Gastrocnemius medialis (tissue), 4 donors: ENCODE measurements around the gene AKR1C3. TPM values are rescaled to one million over a fixed set of nuclear protein-coding genes. Genes with fewer than 3 reads are reported as not detected.
A peak's percentile ranks its signal among the peaks of the same experiment; 100 is the strongest.
"Not testable (repeated sequence)": the region's sequence is repeated elsewhere in the genome, so short reads cannot be mapped to it uniquely, and the experiment has no call there.

Experiments
- ATAC-seq, 2 donors: fragments of 150-250 bp; one replicate each; pipeline ENCODE4 v1.9.1; 2016
- DNase-seq, 2 donors: peaks; one replicate each; pipeline ENCODE4 v3.0.0-alpha.2; 2019
- H3K27ac ChIP-seq, 4 donors: fragments of 200-600 bp; sonication (generic); 1 replicate in 1 of 4; 2 replicates in 3 of 4; pipeline ENCODE4 v1.5.1; 2016 to 2018; ENCODE audit warnings: mild to moderate bottlenecking in 2 of 4, moderate library complexity in 1 of 4
- H3K27me3 ChIP-seq, 3 donors: fragments of 200-600 bp; sonication (generic) in 2 of 3; 1 replicate in 1 of 3; 2 replicates in 2 of 3; pipeline versions ENCODE4 v1.5.1 to v1.6.0; 2016 to 2019; ENCODE audit warnings: mild to moderate bottlenecking in 1 of 3, moderate library complexity in 1 of 3
- H3K36me3 ChIP-seq, 2 donors: fragments of 200-600 bp; sonication (generic) in 1 of 2; one replicate each; pipeline ENCODE4 v1.5.1; 2017 to 2018
- H3K4me1 ChIP-seq, 2 donors: fragments of 200-600 bp; sonication (generic) in 1 of 2; one replicate each; pipeline ENCODE4 v1.5.1; 2016 to 2017; ENCODE audit warnings: mild to moderate bottlenecking in 2 of 2
- H3K4me3 ChIP-seq, 4 donors: fragments of 200-600 bp; sonication (generic) in 3 of 4; 1 replicate in 1 of 4; 2 replicates in 3 of 4; pipeline ENCODE4 v1.5.1; 2016 to 2019; ENCODE audit warnings: mild to moderate bottlenecking in 2 of 4
- H3K9me3 ChIP-seq, 3 donors: fragments of 200-600 bp; sonication (generic) in 2 of 3; 1 replicate in 1 of 3; 2 replicates in 2 of 3; pipeline ENCODE4 v1.5.1; 2016 to 2019
- CTCF ChIP-seq, 5 experiments: fragments of 450-650 bp in 3 of 5; fragments of 200-600 bp in 2 of 5; sonication (generic) in 2 of 5; IDR thresholded peaks in 4 of 5; conservative IDR thresholded peaks in 1 of 5; 1 replicate in 4 of 5; 2 replicates in 1 of 5; pipeline ENCODE4 v1.5.1; 2016 to 2019; ENCODE audit warnings: antibody characterized with exemption in 5 of 5, mild to moderate bottlenecking in 3 of 5, moderate library complexity in 3 of 5
- POLR2A ChIP-seq, 2 donors: fragments of 450-650 bp; IDR thresholded peaks; one replicate each; pipeline ENCODE4 v1.6.1; 2017; ENCODE audit warnings: antibody characterized with exemption in 2 of 2, mild to moderate bottlenecking in 2 of 2, moderate library complexity in 2 of 2
- in situ Hi-C, 4 donors: fragments of 200-750 bp; cut with MboI; loops; one replicate each; pipeline versions ENCODE4 v1.15.0 to v1.8.0; 2017; ENCODE audit warnings: low sequenced_read_pairs in 4 of 4
- intact Hi-C: fragments of 100-400 bp; cut with DNase I; formaldehyde crosslinking; loops from one replicate; pipeline ENCODE4 v1.15.1; 2023; ENCODE audit warnings: low total_unique reads
- total RNA-seq, 4 donors: library from RNA; depleted of rRNA; stranded (reverse); fragments of >200 nt; gene quantifications; one replicate each; pipeline versions ENCODE4 v1.1.0 to v1.2.3, GENCODE V29; 2016

The AKR1C3 gene
- total RNA-seq, 4 donors from 2014 or later, result 48.3 to 293 (median 197) TPM

GRCh38 chr10:5105626-5106025 lies 11.4 kb downstream of the AKR1C3 start:
- ATAC-seq (peak in 1 of 2 donors; percentile 60), DNase-seq (peak; percentile 17 to 48)
- in situ Hi-C loops, result no loop called here
- Histone ChIP-seq H3K27ac (peak overlapping the region in 1 of 4 donors; percentile 28), H3K4me3 (no peak overlapping the region), H3K4me1 (peaks cover 0 to 3% of the 10 kb centered on the region in 2 donors), H3K27me3 (no peaks in the 10 kb centered on the region), H3K9me3 (no peaks in the 10 kb centered on the region), H3K36me3 (peaks cover 0 to 56% of the 10 kb centered on the region in 2 donors)
- intact Hi-C loops, result no loop called here
- TF ChIP-seq CTCF (IDR thresholded peaks at IDR 0.05 in 4 of 5, conservative IDR thresholded peaks at IDR 0.05 in 1 of 5) (no peak), POLR2A (IDR thresholded peaks at IDR 0.05) (no peak)

GRCh38 chr10:5106553-5106952 lies 12.3 kb downstream of the AKR1C3 start:
- Histone ChIP-seq H3K36me3 (peaks cover 0 to 46% of the 10 kb centered on the region in 2 donors), H3K27me3 (no peaks in the 10 kb centered on the region), H3K27ac (no peak overlapping the region), H3K9me3 (no peaks in the 10 kb centered on the region), H3K4me3 (no peak overlapping the region), H3K4me1 (peaks cover 0 to 3% of the 10 kb centered on the region in 2 donors)
- intact Hi-C loops, result no loop called here
- no peak for ATAC-seq
- no peak for DNase-seq
- in situ Hi-C loops, result no loop called here
- TF ChIP-seq POLR2A (IDR thresholded peaks at IDR 0.05), result no peak
- TF ChIP-seq CTCF (IDR thresholded peaks at IDR 0.05 in 4 of 5, conservative IDR thresholded peaks at IDR 0.05 in 1 of 5), result no peak

GRCh38 chr10:5107860-5108526 lies 13.8 kb downstream of the AKR1C3 start:
- Histone ChIP-seq H3K27me3 (no peaks in the 10 kb centered on the region), H3K36me3 (peaks cover 0 to 35% of the 10 kb centered on the region in 2 donors), H3K4me1 (peaks cover 0 to 3% of the 10 kb centered on the region in 2 donors), H3K4me3 (no peak overlapping the region), H3K9me3 (no peaks in the 10 kb centered on the region), H3K27ac (no peak overlapping the region)
- DNase-seq, result no peak
- in situ Hi-C loops (no loop called here), intact Hi-C loops (no loop called here)
- TF ChIP-seq POLR2A (IDR thresholded peaks at IDR 0.05) (no peak), CTCF (IDR thresholded peaks at IDR 0.05 in 4 of 5, conservative IDR thresholded peaks at IDR 0.05 in 1 of 5) (no peak)
- no peak for ATAC-seq

GRCh38 chr10:5108658-5109416 lies 14.6 kb downstream of the AKR1C3 start:
- H3K27me3 ChIP-seq, result no peaks in the 10 kb centered on the region
- H3K4me1 ChIP-seq, result no peaks in the 10 kb centered on the region
- intact Hi-C loops (no loop called here), in situ Hi-C loops (no loop called here)
- TF ChIP-seq POLR2A (IDR thresholded peaks at IDR 0.05) (no peak), CTCF (IDR thresholded peaks at IDR 0.05 in 4 of 5, conservative IDR thresholded peaks at IDR 0.05 in 1 of 5) (no peak)
- H3K27ac ChIP-seq, result no peak overlapping the region
- H3K9me3 ChIP-seq, result no peaks in the 10 kb centered on the region
- peaks cover 0 to 27% of the 10 kb centered on the region in 2 donors for H3K36me3 ChIP-seq
- DNase-seq, result no peak
- ATAC-seq, result no peak
- H3K4me3 ChIP-seq, result no peak overlapping the region

GRCh38 chr10:5109861-5110260 lies 15.6 kb downstream of the AKR1C3 start:
- not testable (repeated sequence) for H3K9me3 ChIP-seq, ATAC-seq

More at GRCh38 chr10:5109861-5110260, 15.6 kb downstream of the AKR1C3 start:
- in situ Hi-C loops, H3K27ac ChIP-seq, intact Hi-C loops, H3K4me3 ChIP-seq, H3K27me3 ChIP-seq, DNase-seq, H3K4me1 ChIP-seq: not testable (repeated sequence)
- H3K36me3 ChIP-seq, result peaks cover 0 to 25% of the 10 kb centered on the region in 2 donors
